Activated CD8-positive, alpha-beta T cell treated with anti-CD3 and anti-CD28 coated beads for 36 hours (primary cell): ENCODE data around the gene EEF2. TPM values are rescaled to one million over a fixed set of nuclear protein-coding genes. Genes with fewer than 3 reads are reported as not detected.
"Not testable (repeated sequence)": the region's sequence is repeated elsewhere in the genome, so short reads cannot be mapped to it uniquely, and the experiment has no call there.

Experiments
- ATAC-seq: fragments of 200-7000 bp; cut with Tn5 transposase; one replicate; pipeline ENCODE4 v1.10.0; 2021; ENCODE audit warnings: mild to moderate bottlenecking, moderate library complexity
- CTCF ChIA-PET: fragments of 350-600 bp; sonication (Branson Sonifier 250); formaldehyde crosslinking; loops from one replicate; lab custom pipeline; 2021; ENCODE audit warnings: antibody characterized with exemption; lab: Charles Lee
- POLR2A ChIA-PET: fragments of 350-600 bp; sonication (Branson Sonifier 250); formaldehyde crosslinking; loops from one replicate; lab custom pipeline; 2021; ENCODE audit warnings: antibody characterized with exemption; lab: Charles Lee
- DNase-seq: peaks from one replicate; pipeline ENCODE4 v3.0.0-alpha.2; 2020
- H3K27ac Mint-ChIP-seq: one replicate; pipeline ENCODE4 v1.8.0; 2021; ENCODE audit warnings: mild to moderate bottlenecking, mixed read lengths
- H3K27me3 Mint-ChIP-seq: one replicate; pipeline ENCODE4 v1.8.0; 2021; ENCODE audit warnings: mixed read lengths
- H3K36me3 Mint-ChIP-seq: one replicate; pipeline ENCODE4 v1.8.0; 2021; ENCODE audit warnings: low read depth, mixed read lengths
- H3K4me1 Mint-ChIP-seq: one replicate; pipeline ENCODE4 v1.8.0; 2021; ENCODE audit warnings: low read depth, mixed read lengths
- H3K4me3 Mint-ChIP-seq: one replicate; pipeline ENCODE4 v1.8.0; 2021; ENCODE audit warnings: mild to moderate bottlenecking, moderate library complexity, mixed read lengths
- H3K9me3 Mint-ChIP-seq: one replicate; pipeline ENCODE4 v1.8.0; 2021; ENCODE audit warnings: mixed read lengths
- intact Hi-C: fragments of 100-400 bp; cut with micrococcal nuclease; formaldehyde crosslinking; loops from one replicate; pipeline ENCODE4 v1.10.0; 2022
- total RNA-seq, 2 experiments: library from RNA; stranded (reverse); gene quantifications; one replicate each; pipeline ENCODE4 v1.2.3, GENCODE V29; 2021
- TF ChIP-seq, protein P1 (sequence below): fragments of 200-600 bp; IDR thresholded peaks from one replicate; pipeline ENCODE4 v1.8.0; 2022; ENCODE audit warnings: antibody characterized with exemption, mild to moderate bottlenecking

The EEF2 gene
- total RNA-seq, 2 experiments from 2014 or later, result 3,533 to 3,625 TPM

DNA sequence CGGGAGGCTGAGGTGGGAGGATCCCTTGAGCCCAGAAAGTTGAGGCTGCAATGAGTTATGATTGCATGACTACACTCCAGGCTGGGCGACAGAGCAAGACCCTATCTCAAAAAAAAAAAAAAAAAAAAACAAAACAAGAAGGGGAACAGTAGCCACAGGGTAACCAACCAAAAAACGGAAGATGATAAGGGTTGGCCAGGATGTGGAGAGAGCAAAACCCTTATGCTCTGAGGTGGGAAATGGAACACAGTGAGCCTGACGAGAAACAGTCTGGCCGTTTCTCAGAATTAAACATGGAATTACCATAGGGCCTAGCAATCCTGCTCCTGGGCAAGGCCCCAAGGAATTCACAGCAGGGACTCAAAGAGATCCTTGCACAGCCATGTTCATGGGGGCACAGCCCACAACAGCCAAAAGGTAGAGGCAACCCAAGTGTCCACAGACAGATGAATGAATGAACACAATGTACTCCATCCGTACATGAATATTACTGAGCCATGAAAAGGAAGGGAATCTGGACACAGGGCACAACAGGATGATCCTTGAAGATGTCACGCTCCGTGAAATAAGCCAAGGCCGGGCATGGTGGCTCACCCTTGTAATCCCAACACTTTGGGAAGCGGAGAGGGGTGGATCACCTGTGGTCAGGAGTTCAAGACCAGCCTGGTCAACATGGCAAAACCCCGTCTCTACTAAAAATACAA lies 41.1 kb downstream of the EEF2 start:
- POLR2A ChIA-PET, result no interaction called here

GRCh38 chr19:3942790-3943409 lies 42.4 kb downstream of the EEF2 start:
- Mint-ChIP-seq H3K27ac (no peak overlapping the region), H3K9me3 (no peaks in the 10 kb centered on the region), H3K4me3 (no peak overlapping the region), H3K4me1 (no peaks in the 10 kb centered on the region), H3K36me3 (no peaks in the 10 kb centered on the region), H3K27me3 (no peaks in the 10 kb centered on the region)
- no peak for DNase-seq
- ChIA-PET POLR2A (no interaction called here), CTCF (no interaction called here)
- no peak for ATAC-seq
- intact Hi-C loops, result no loop called here
- TF ChIP-seq, protein P1, sequence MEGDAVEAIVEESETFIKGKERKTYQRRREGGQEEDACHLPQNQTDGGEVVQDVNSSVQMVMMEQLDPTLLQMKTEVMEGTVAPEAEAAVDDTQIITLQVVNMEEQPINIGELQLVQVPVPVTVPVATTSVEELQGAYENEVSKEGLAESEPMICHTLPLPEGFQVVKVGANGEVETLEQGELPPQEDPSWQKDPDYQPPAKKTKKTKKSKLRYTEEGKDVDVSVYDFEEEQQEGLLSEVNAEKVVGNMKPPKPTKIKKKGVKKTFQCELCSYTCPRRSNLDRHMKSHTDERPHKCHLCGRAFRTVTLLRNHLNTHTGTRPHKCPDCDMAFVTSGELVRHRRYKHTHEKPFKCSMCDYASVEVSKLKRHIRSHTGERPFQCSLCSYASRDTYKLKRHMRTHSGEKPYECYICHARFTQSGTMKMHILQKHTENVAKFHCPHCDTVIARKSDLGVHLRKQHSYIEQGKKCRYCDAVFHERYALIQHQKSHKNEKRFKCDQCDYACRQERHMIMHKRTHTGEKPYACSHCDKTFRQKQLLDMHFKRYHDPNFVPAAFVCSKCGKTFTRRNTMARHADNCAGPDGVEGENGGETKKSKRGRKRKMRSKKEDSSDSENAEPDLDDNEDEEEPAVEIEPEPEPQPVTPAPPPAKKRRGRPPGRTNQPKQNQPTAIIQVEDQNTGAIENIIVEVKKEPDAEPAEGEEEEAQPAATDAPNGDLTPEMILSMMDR, result no peak

More for the DNA sequence above, 41.1 kb downstream of the EEF2 start:
- no peak overlapping the region for H3K4me3 Mint-ChIP-seq
- no peaks in the 10 kb centered on the region for H3K36me3 Mint-ChIP-seq
- no peaks in the 10 kb centered on the region for H3K9me3 Mint-ChIP-seq
- ATAC-seq (no peak), DNase-seq (no peak)
- no peaks in the 10 kb centered on the region for H3K4me1 Mint-ChIP-seq
- intact Hi-C loops, result no loop called here
- TF ChIP-seq, protein P1, result no peak
- CTCF ChIA-PET, result interaction anchor here (1.0 kb wide), 1 partner anchor 215 kb away, joined by 3 read pairs; no protein-coding TSS in a partner anchor
- H3K27me3 Mint-ChIP-seq, result no peaks in the 10 kb centered on the region
- no peak overlapping the region for H3K27ac Mint-ChIP-seq

GRCh38 chr19:3938300-3938950 lies 46.8 kb downstream of the EEF2 start:
- H3K4me1 Mint-ChIP-seq, H3K9me3 Mint-ChIP-seq, DNase-seq, H3K27ac Mint-ChIP-seq, intact Hi-C loops, ATAC-seq, H3K4me3 Mint-ChIP-seq, POLR2A ChIA-PET, CTCF ChIA-PET, H3K27me3 Mint-ChIP-seq, H3K36me3 Mint-ChIP-seq: not testable (repeated sequence)

GRCh38 chr19:3936506-3937442 lies 48.5 kb downstream of the EEF2 start:
- intact Hi-C loops, result no loop called here
- H3K27me3 Mint-ChIP-seq, result peaks cover 6% of the 10 kb centered on the region
- no peak overlapping the region for H3K27ac Mint-ChIP-seq
- POLR2A ChIA-PET, result no interaction called here
- DNase-seq (no peak), ATAC-seq (no peak)
- no peak overlapping the region for H3K4me3 Mint-ChIP-seq
- H3K9me3 Mint-ChIP-seq, result no peaks in the 10 kb centered on the region
- TF ChIP-seq, protein P1, result no peak
- no peaks in the 10 kb centered on the region for H3K36me3 Mint-ChIP-seq
- CTCF ChIA-PET, result no interaction called here
- H3K4me1 Mint-ChIP-seq, result no peaks in the 10 kb centered on the region
